IPS DF 6.9 (cell line): Measurements from ENCODE around the gene MLN.

Experiments
- DNase-seq: peaks from one replicate; pipeline ENCODE4 v3.0.0-alpha.2; 2013; ENCODE audit warnings: low read depth, low spot score
- H3K27ac ChIP-seq: one replicate; pipeline ENCODE4 v1.5.1; 2013; ENCODE audit warnings: low read length, control low read depth
- H3K27me3 ChIP-seq: 2 replicates; pipeline ENCODE4 v1.6.1; 2013; ENCODE audit warnings: mild to moderate bottlenecking, low read length; ENCODE audit not compliant: control insufficient read depth, insufficient read depth
- H3K36me3 ChIP-seq: 2 replicates; pipeline ENCODE4 v1.6.1; 2013; ENCODE audit warnings: low read length; ENCODE audit not compliant: control insufficient read depth, insufficient read depth
- H3K4me1 ChIP-seq: 2 replicates; pipeline ENCODE4 v1.6.1; 2013; ENCODE audit warnings: low read length; ENCODE audit not compliant: control insufficient read depth, insufficient read depth
- H3K4me3 ChIP-seq: 2 replicates; pipeline ENCODE4 v1.5.1; 2013; ENCODE audit warnings: mild to moderate bottlenecking, low read length
- H3K9me3 ChIP-seq: 2 replicates; pipeline ENCODE4 v1.6.1; 2013; ENCODE audit warnings: low read length, inconsistent platforms; ENCODE audit not compliant: control insufficient read depth, insufficient read depth
- WGBS: extraction: QIAGEN DNeasy Blood & Tissue Kit; methylation state at CpG from one replicate; pipeline ENCODE4 v1.1.7; 2013; ENCODE audit warnings: mixed read lengths, missing lambda C conversion rate; ENCODE audit not compliant: insufficient read length, insufficient coverage; 5-methylcytosine and 5-hydroxymethylcytosine counted together

Gene MLN

DNA sequence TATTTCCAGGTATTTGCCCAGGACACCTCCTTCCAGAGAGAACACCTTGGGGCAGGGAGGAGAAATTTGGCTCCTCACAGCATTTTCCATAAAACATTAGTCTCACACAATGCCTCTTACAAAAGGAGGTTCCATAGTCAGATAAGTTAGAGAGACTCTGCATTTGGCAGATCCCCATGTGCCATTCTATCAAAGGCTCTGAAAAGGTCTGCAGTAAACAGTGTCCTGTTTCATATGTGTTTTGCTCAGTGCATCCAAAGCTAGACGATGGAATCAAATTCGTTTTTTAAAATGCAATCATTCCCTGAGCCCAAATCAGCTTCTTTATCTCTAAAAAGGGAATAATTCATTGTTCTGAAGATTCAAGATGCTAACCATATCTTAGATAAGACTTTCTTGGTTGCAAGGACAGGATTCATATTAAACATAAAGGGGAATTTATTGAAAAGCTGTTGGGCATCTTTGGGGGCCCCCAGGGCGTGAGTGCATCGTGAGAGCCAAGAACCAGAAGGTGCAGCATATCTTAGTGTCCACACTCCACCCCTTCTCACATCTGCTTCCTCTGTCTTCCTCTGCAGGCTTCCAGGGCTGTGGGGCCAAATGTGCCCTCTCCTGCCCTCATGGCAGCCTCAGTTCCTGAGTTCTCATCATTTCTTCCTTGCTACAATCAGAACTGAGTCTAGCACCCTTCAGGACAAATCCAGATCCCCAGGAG lies 41.4 kb upstream of the MLN start:
- Histone ChIP-seq H3K27me3 (no peaks in the 10 kb centered on the region), H3K36me3 (no peaks in the 10 kb centered on the region), H3K4me3 (no peak overlapping the region), H3K9me3 (no peaks in the 10 kb centered on the region), H3K4me1 (no peaks in the 10 kb centered on the region; the same call in 1 of the 2 replicates), H3K27ac (no peak overlapping the region)
- WGBS: no CpG with 5 or more reads among the region's 4 CpGs
- no peak for DNase-seq

DNA sequence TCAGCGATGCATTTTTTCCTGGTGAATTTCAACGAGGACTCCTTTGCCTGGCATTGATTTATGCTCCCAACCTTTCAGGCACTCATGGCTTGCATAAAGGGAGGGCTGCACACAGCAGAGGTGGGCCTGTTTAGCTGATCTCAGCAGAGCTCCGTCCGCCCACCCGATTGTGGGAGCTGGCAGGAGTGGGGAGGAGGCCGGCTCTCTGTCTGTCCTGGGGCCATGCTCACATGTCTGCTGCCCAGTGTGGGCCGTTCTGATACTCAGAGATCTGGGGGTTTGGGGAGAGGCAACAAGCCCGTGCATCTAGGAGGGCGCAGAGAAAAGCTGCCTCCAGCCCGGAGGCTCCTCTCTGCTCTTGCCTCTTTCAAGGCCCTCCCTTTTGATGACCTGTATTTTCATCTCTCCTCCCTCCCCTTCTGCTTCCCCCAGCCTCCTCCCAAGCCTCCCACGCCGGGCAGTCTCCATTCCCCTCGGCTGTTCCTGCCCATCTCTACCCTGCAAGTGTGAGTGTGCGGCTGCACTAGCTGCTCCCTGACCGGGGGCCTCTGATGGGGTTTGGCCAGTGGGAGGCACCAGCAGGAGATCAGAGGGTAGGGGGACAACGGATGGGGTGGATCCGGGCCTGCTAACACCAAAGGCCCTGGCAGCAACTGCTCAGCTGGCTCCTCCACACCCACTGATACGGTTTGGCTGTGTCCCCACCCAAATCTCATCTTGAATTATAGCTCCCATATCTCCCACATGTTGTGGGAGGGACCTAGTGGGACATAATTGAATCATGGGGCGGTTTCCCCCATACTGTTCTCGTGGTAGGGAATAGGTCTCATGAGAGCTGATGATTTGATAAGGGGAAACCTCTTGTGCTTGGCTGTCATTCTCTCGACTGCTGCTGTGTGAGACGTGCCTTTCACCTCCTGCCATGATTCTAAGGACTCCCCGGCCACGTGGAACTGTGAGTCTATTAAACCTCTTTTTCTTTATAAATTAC lies 39.6 kb upstream of the MLN start:
- no peak overlapping the region for H3K27ac ChIP-seq
- no peaks in the 10 kb centered on the region for H3K36me3 ChIP-seq
- H3K9me3 ChIP-seq: no peaks in the 10 kb centered on the region
- no peak for DNase-seq
- no CpG with 5 or more reads among the region's 24 CpGs for WGBS
- no peaks in the 10 kb centered on the region for H3K27me3 ChIP-seq
- peaks cover 3% of the 10 kb centered on the region for H3K4me1 ChIP-seq
- H3K4me3 ChIP-seq: no peak overlapping the region

DNA sequence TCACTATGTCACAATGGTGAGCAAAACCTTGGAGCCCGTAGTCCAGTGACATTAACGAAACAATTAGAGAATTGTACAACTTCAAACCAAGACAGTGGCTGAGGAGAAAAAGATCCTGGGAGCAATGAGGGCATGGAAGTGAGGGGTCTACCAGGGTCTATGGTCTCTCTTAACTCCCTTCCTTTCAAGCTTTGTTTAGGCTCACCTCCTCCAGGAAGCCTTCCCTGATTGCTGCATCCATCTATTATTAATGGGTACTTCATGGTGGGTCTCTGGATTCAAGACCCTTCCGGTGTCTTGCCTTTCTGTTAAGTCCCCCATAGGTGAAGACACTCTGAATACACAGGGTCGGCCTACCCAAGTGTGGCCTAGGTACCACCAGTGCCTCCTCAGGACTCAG lies 38.1 kb upstream of the MLN start:
- Histone ChIP-seq H3K36me3 (no peaks in the 10 kb centered on the region), H3K4me1 (peaks cover 6% of the 10 kb centered on the region), H3K27me3 (no peaks in the 10 kb centered on the region), H3K4me3 (no peak overlapping the region), H3K9me3 (no peaks in the 10 kb centered on the region), H3K27ac (no peak overlapping the region)
- DNase-seq: no peak
- WGBS: no CpG with 5 or more reads among the region's 4 CpGs

DNA sequence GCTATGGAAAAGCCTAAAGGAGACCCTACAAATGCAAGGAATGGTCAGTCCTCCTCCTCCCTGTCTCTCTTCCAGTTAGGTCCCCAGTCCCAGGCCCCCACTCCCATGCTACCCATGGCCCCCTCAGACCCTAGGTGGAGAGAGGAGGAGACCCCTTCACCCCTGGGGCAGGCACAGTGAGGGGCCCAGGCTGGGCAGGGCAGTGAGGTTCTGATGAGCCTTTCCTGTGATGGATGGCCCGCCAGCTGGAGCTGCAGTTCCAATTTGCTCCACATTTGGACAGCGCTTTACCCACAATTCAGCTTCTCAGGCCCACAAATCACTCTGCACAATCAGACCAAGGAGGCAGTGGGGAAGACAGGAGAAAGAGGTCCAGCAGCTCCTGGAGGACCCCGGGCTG lies 37.3 kb upstream of the MLN start:
- no peak for DNase-seq
- Histone ChIP-seq H3K27ac (no peak overlapping the region), H3K36me3 (no peaks in the 10 kb centered on the region), H3K4me1 (peaks cover 6% of the 10 kb centered on the region), H3K9me3 (no peaks in the 10 kb centered on the region), H3K4me3 (no peak overlapping the region), H3K27me3 (no peaks in the 10 kb centered on the region)
- no CpG with 5 or more reads among the region's 3 CpGs for WGBS

DNA sequence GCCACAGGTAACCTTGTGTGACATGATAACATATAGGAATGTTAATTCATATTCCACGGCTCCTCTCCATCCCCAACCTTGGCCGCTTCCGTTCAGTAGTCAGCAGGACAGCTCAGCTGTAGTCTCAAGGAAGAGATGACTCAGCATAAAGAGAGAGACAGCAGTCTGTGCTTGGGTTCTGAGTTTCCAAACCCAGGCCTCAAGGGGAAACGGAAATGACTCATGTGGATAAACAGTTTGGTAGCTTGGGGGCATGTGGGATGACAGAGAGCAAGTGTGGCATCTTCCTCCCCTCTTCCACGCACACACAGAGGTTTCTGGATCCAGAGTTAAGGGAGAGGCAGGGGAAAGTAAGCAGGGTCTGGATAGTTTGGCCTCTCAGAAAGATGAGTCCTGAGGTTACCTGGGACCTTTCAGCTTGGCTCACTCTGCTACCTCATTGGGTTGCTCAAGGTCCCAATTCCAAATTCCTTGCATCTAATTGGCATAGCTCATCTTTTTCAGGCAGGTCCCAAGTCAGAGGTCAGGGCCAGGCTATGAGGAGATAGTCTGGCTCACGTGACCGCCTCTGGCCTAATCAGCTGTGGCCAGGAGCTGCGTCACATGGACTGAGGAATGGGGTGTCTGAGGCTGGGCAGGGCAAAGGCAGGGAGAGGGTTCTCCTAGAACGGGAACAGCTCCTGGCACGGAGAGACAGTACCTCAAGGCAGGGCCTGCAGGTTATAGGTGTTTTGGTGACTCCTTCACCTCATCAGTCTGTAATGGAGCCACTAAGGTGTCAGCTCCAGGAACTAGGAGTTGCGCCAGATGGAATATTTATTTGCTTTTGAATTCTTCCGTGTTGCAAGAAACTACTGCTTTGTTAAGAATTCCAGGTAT lies 36.5 kb upstream of the MLN start:
- Histone ChIP-seq H3K9me3 (no peaks in the 10 kb centered on the region), H3K4me3 (no peak overlapping the region), H3K27me3 (no peaks in the 10 kb centered on the region), H3K4me1 (peaks cover 6% of the 10 kb centered on the region), H3K27ac (no peak overlapping the region), H3K36me3 (no peaks in the 10 kb centered on the region)
- WGBS: no CpG with 5 or more reads among the region's 12 CpGs
- no peak for DNase-seq

DNA sequence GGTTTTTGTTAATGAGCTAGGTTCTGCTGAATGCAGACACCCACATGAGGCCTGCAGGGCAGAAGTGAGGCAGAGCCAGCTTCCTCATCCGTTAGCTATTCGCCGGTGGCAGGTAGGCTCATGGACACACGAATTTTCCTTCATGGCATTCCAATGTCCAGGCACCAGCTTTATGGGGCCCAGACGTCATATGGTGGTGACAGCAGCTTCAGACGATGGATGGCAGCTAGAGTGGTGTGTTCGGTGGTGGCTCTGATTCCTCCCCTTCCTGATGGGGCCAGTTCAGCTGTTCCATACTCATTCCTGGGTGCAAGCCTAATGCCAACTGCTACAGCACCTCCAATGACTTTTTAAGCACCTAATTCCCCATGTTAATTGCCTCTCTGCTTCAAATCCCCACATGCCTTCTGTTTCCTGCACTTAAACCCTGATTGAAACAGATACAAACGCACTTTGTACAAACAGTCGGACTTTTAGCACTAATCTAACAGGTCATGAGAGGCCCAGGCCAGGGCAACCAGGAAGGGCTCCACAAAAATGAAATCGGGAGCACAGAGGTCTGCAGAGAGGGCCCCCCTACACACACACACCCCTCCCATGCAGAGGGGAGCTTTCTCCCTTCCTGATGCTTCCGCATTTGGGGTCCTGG lies 35.7 kb upstream of the MLN start:
- H3K4me1 ChIP-seq: peaks cover 6% of the 10 kb centered on the region
- no peak overlapping the region for H3K4me3 ChIP-seq
- no peaks in the 10 kb centered on the region for H3K9me3 ChIP-seq
- no peaks in the 10 kb centered on the region for H3K27me3 ChIP-seq
- no peak overlapping the region for H3K27ac ChIP-seq
- no CpG with 5 or more reads among the region's 11 CpGs for WGBS
- no peaks in the 10 kb centered on the region for H3K36me3 ChIP-seq
- DNase-seq: no peak

DNA sequence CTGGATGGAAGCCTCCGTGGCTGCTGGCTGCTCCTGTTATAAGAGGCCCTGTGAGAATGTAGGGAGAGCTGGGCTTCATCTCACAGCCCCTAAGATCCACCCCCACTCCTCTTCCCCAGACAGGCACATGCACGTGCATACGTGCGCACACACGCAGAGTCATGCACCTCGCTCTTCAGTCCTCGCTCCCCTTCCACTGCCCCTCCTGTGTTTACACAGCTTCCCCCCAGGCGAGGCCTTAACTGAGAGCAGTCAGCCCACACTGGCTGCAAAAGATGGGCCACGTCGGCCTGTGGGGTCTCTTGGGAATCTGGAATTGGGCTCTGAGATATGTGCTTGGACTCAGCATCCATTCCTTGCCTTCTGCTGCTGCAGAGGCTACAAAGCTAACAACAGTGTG lies 35.2 kb upstream of the MLN start:
- H3K4me3 ChIP-seq: no peak overlapping the region
- DNase-seq: no peak
- peaks cover 6% of the 10 kb centered on the region for H3K4me1 ChIP-seq
- no CpG with 5 or more reads among the region's 10 CpGs for WGBS
- H3K27ac ChIP-seq: no peak overlapping the region
- H3K9me3 ChIP-seq: no peaks in the 10 kb centered on the region
- H3K27me3 ChIP-seq: no peaks in the 10 kb centered on the region
- no peaks in the 10 kb centered on the region for H3K36me3 ChIP-seq

DNA sequence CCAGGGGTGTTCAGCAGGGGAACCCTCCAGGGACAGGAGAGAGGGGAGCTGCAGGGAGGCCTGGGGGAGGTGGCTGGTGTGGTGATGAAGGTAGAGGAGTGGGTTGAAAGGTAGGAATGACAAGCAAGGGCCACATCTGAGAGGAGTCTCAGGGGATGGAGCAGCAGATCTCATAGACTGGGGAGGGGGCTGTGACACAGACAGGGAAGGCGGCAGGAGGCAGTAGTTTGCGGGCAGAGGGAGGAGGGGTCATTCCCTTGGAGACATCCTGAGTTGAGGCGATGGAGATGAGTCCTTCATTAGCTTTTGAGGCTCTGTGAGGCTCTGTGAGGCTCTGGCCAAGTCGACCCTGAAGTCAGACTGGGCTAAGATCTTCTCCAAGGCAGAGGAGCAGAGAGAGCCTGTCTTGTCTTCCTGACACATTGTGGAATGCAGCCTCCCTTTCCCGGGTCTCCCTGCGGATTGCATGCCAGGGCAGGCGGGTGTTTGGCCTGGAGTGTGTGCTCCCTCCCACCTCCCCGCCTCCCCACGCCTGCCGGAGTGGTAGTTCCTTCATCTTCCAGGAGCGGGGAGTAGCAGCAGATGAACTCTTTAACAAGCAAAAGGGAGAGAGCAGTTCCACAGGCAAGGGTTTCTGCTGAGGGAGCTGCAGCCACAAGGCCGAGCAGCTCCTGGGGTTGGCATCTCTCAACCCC lies 34.3 kb upstream of the MLN start:
- Histone ChIP-seq H3K9me3 (peaks cover 4% of the 10 kb centered on the region; the same call in 1 of the 2 replicates), H3K36me3 (no peaks in the 10 kb centered on the region), H3K27ac (no peak overlapping the region), H3K4me1 (peaks cover 6% of the 10 kb centered on the region), H3K27me3 (no peaks in the 10 kb centered on the region), H3K4me3 (no peak overlapping the region)
- DNase-seq: no peak
- no CpG with 5 or more reads among the region's 12 CpGs for WGBS

DNA sequence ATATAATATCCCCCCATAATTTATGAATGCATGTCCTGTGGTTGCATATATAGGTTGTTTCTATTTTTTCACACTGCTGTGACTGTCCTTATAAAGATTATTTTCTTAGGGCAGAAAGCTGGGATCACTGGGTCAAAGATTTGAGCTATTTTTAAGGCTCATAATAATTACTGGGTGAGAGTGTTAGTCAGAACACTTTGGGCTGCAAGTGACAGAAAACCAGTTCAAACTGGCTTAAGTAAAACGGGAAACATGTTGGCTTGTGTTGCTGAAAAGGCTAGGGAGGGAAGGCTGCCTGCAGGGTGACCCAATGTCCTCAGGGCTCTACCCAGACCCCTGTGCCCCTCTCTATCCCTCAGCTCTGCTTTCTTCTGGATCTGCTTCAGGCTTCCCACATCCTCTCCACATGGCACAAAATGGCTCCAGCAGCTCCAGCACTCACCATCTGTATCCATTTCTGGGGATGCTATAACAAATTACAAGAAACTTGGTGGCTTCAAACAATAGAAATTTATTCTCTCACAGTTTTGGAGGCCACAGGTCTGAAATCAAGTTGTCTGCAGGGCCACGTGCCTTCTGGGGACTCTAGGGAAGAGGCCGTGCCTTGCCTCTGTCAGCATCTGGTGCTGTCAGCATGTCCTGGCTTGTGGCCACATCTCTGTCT lies 33.1 kb upstream of the MLN start:
- no peaks in the 10 kb centered on the region for H3K36me3 ChIP-seq
- peaks cover 4% of the 10 kb centered on the region; the same call in 1 of the 2 replicates for H3K9me3 ChIP-seq
- no CpG with 5 or more reads among the region's 3 CpGs for WGBS
- H3K27ac ChIP-seq: no peak overlapping the region
- H3K4me3 ChIP-seq: no peak overlapping the region
- no peak for DNase-seq
- no peaks in the 10 kb centered on the region for H3K27me3 ChIP-seq
- H3K4me1 ChIP-seq: peaks cover 6% of the 10 kb centered on the region
